Measurements from ENCODE around the gene MILR1. TPM values are rescaled to one million over a fixed set of nuclear protein-coding genes. Genes with fewer than 3 reads are reported as not detected.

Gene MILR1
- polyA plus RNA-seq, 3 donors: 2.0 to 2.9 (median 2.6) TPM

DNA sequence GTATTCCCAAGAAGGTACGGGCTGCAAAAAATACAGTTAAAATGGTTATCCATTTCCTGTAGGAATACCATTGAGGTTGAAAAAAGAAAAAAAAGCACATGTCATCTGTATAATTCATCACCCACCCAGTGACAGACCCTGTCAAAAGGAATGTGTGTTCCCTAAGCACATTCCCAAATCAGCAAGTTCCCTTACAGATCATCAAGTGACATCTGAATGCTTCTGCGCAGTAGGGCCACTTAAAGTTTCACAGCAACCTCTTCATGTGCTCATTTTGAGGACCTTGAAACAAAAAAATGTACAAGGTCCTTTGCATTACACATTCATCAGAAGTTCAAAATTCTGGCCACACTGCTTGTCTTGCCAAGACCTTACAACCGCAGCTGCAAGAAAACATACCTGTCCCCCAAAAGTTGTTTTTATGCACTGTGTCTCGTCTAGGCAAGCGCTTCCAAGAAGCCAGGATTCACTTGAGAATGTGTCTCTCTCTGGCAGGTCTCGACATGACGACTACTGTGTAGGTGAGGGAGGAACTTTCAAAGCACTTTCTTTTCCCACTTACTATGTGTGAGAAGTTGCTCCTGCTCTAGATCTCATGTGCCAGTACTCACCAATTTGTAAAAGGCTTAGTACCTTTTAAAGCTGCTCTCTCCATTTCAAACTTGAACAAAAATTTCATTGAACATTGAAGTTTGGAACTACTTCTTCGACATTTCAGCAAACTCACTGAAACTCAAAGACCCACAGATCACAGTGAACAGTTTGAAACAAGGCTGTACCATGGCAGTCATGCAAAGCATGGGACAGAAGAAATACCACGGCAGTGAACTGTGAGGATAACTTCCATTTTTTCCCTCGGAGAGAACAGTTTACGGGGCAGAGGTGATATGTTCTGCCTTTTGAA is 52.2 kb downstream of the MILR1 start:
- no peak for DNase-seq

DNA sequence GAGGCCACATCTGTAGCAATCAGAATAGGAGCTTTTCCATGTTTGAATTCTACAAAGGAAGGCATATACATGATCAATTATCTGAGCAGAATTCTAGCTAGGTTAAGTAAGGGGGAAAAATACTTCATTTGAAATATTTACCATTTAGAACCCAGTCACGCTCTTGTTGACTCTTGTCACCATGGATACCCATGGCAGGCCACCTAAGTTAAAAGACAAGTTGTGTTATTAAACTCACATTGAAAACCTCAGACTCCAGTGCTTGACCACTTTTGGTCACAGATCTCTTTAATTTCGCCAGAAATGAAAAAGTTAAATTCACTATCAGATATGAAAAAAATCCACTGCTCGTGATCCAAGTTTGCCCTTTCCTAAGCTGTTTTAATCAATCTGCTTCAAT is 53.1 kb downstream of the MILR1 start:
- no peak for DNase-seq

DNA sequence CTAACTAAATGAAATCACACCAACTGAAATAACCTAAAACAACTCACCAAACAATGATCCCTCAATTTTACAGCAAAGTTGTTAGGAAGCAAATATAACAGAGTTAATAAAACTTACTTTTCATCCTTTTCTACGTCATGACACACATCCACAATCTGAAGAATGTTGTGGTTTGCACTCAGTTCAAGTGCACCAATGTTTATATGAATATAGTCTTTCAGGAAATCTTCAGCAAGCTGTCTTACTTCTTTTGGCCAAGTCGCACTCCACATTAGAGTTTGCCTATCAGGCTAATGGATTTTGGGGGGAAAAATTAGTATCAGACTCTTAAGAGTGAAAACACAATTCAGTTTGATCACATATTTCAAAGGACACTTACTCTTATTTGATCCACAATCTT is 53.9 kb downstream of the MILR1 start:
- DNase-seq: no peak

DNA sequence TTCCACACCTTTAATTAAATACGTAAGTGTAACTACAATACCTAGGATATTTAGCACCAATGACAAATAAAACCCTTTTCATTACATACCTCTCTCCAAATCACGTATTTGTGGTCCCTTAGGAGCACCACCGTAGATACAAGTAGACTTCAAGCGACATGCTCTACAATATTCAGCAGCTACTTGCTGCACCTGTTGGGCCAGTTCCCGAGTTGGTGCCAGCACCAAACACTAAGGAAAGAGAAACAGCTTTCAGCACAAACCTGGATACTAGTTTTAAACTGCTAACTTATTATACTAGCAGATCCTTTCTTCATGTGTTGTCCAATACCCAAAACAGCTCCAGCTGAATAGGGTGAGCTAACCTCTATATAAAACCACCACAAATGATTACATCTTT is 54.4 kb downstream of the MILR1 start:
- no peak for DNase-seq

DNA sequence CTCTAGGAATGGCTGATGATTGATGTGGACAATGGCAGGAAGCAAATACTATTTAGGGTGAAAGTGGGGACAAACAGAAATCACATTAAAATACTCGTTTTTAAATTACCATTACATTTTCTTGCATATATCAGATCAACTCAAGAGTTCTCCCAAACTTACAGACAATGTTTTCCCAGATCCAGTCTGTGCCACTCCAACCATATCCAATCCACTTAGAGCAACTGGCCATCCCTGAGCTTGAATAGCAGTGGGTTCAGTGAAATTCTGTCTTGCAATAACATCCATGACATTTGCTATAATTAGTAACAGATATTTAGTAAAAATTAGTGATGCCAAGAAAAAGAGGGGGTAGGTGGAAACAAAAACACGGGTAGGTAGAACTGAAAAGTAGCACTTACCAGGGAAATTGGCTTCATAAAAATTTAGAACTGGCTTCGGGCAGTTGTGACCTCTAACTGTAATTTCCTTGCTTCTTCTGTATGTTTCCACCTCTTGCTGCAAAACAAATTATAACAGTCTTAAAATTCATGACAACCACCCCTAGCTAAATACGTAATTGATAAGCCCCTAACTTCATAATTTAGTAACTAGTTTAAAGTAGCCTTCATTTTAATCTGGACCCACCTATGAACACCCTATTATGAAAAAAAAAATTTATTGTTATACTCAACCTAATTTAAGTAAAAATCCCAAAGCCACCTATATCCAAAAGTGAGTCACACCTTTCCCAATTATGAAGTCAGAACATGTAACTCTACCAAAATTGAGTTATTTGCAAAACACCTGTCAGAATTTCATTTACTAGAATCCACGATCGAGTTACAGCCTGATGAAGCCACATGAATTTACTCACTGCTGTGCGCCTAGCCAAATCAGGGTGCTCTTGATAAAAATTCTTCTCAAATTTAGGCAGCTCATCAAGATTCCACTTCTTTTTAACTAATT is 55.2 kb downstream of the MILR1 start:
- DNase-seq: no peak

DNA sequence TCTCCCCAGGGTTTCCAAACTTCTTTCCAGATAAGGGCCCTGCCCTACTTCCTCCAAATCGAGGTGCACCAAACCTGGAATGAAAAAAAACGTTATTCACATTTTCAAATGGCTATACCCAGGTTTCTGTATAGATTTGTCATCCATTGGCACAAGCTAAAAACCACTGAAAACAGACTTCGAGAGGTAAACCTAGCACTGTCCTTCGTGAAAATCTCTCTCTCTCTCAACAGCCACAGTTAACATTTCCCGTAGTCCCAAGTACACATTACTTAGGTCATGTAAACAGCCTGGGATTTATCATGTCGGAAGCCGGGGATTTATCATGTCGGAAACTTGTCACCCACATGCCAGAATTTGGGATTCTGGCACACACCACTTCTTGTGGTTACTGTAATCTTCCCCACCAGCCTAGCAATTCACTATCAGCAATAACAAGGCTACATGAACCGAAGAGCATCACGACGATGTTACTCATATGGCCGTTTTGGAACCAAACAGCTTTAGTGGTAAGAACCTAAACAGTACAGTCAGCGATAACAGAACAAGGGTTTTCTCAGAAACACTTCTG is 55.9 kb downstream of the MILR1 start:
- DNase-seq: peak; percentile 42

DNA sequence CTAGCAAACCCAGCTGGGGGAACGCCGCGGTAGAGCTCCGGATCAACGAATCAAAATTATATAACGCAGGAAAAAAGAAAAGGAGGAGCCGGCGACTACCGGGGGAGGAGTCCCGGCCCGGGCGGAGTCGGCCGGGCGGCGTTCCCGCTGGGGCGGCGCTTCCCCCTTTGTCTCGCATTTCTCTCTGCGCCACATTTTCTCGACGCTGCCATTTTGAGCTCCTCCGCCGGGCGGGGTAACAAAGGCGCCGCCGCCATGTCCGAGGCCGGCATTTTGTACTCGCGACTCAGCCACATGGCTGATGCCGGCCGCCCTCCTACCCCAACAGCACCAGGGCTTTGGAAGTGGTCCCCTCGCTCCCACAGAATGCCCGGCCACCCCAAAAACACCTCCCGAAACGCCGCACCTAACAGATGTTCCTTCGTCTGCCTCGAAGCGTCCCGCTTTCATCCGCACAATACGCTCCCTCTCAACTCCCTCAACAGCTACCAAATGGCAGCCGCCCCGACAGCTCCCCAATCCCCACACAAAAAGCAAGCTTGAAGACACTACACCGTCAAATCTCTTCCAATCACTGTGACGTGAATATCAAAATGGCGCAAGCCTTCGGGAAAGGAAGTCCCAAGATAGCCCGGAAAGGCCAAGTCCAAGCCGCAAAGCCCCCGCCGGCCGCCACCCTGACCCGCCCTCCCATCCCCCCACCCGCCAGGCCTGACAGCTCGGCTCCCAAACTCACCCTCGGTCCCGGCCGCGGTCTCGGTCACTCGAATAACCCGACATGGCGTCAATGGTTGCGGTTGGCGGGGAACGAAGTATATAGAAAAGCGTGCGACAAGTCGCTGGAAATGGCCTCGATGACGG is 56.7 kb downstream of the MILR1 start:
- DNase-seq: peak; percentile 94

DNA sequence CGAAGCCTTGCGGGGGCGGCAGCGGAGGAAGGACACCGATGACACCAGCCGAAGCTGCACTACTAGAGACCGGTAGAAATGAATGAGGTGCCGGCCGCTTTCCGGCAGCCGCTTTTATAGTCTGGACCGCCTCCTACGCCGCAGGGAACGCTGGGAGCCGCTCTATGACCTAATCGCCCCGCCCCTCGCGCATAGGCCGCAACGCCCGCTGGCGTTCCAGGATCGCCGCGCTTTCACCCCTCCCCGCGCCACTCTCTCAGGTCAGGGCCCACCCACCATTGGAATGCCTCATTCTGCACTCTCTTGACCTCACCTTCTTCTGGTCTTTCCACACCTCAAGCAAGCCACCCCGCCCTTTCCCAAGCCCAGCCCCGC is 57.3 kb downstream of the MILR1 start, which contains the start of gene DDX5:
DDX5 (minus strand) TSS at position 89 of the 375 bp plus-strand sequence. CDS start 170 bp downstream, outside the sequence.
- DNase-seq: peak; percentile 96

DNA sequence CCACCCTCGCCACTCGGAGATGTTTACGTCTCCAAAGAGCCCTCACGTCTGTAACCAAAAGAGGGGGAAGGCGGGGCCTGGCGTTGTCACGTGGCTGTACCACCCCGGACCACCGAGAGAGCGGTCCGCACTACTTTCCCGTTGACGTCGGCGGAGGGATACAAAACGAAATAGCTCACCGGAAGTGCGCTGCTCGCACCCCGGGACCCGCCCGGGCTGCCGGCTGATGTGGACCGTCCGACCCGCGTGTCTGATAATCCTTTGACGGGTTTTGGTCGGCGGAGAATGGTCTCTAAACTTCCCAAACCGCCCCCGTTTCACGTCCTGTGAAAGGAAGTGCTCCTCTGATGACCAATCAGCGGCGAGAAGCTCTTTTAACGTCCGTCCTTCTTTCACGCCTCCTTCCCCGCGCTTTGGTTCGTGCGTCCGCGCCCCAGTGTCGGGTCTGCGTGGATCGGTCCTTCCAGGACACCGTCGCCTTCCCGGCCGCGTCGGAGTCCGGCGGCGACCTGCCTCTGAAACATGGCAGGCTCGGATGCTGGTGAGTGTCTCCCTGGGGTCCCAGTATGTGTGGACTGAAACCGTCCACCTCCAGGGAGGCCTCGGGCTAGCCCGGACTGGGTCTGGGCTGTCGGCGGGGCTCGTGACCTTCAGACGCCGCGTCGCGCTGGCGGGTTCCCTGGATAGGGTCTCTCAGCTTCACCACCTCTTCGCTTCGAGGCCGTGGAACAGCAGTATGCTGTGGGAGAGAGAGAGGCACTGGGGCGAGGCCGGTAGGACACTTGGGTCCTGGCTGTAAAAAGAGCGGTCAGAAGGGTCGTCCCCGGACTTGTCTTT is 57.9 kb downstream of the MILR1 start, which contains the start of gene CEP95:
CEP95 (plus strand) TSS at position 402 of the 837 bp plus-strand sequence; CDS start at position 523, 121 bp downstream.
- peak; percentile 97 for DNase-seq

DNA sequence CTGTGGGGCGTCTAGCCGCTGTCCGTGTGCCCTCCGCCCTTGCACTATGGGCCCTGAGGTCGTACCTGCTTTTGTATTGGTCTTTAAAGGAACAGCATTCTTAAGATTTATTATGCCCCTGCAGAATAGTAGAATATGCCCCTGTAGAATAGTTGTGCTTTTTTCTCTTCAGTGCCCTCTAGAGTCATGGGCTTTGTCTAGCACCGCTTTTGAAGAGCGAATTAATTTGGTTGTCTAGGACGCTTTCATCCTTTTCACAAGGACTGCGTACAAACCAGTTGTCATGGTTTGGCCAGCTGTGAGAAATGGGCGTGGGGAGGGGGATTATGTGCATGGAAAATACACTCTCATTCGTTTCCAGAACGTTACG is 58.5 kb downstream of the MILR1 start:
- DNase-seq: peak; percentile 87

DNA sequence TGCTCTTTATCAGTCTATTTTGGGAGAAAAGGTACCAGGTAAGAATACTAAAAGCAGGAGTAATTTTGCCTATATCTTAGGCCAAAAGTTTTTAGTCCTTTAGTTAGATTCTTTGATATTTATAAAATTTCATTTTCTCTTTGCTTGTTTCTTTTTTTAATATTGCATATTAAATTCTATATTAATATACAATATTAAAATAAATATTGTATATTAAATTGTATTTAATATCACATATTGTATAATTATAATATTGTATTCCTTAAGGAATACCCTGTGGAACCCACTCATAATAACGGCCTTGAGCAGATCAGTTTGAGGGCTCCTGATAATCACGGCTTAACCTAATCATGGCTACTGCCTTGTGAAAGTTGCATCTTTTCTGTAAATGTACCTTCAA is 59.8 kb downstream of the MILR1 start:
- DNase-seq: no peak

DNA sequence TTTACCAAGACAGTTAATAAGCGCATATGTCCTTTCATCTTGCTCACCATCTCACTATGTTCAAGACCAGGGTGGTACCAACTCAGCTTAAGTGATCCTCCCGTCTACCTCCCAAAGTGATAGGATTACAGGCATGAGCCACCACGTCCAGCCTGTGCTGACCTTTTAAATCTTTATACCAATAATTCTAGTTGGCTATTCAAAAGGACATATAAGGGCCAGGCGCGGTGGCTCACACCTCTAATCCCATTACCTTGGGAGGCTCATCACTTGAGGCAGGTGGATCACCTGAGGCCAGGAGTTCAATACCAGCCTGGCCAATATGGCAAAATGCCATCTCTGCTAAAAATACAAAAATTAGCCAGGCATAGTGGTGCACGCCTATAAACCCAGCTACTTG is 60.3 kb downstream of the MILR1 start:
- DNase-seq: no peak

DNA sequence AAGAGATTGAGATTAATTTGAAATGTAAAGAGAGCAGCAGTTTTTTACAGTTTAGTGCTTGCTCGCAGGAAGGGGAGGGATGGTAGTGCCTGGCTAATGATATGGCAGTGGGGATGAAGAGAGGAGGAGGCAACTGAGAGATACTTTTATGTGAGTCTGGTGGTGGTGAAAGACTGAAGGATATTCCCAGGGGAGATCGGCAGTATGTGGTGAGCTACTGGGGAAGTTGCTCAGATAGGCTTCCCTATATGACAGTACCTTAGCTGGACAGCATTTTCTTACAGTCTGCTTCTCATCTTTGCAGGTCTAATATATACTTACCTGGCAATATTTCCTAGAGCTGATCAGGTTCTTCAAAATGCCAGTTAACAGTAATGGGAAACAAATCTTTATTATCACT is 66.5 kb downstream of the MILR1 start:
- DNase-seq: no peak

DNA sequence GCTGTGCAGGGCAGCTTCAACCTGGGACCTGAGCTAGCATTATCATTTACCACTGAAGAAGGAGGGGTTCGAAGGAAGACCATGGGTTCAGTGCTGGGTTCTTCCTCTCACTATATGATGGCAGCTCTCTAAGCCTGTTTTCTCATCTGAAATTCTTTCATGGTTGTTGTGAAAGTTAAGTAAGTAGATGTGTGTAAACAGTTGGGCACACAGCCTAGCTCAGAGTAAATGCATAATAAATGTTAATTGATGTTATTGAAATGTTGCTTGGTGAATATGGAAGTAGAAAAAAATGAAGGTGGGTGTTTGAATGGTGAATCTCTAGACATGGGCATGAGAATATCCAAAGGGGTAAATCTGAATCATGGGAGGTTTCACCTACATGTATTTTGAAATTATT is 66.9 kb downstream of the MILR1 start:
- DNase-seq: no peak

Other genes with a start within 250 kb of the MILR1 start
- 10 to 100 TPM; 24.1 to 30.4 (median 27.1) TPM for gene TEX2, start 185.9 kb upstream of the MILR1 start, polyA plus RNA-seq (ENCODE audit: insufficient read length in 3 of 3)
- gene PECAM1, start 58.3 kb upstream of the MILR1 start, polyA plus RNA-seq (ENCODE audit: insufficient read length in 3 of 3): 100 to 1,000 TPM in 2 of 3 donors, 10 to 100 TPM in 1; 90.7 to 110 (median 104) TPM
- 10 to 100 TPM; 22.9 to 46.5 (median 43.3) TPM for gene POLG2, start 47.9 kb downstream of the MILR1 start, polyA plus RNA-seq (ENCODE audit: insufficient read length in 3 of 3)
- 100 to 1,000 TPM; 749 to 832 (median 771) TPM for gene DDX5, start 57.2 kb downstream of the MILR1 start, polyA plus RNA-seq (ENCODE audit: insufficient read length in 3 of 3)
- gene CEP95, start 57.9 kb downstream of the MILR1 start, polyA plus RNA-seq (ENCODE audit: insufficient read length in 3 of 3): 100 to 1,000 TPM in 2 of 3 donors, 10 to 100 TPM in 1; 78.0 to 166 (median 152) TPM
- 10 to 100 TPM; 28.4 to 35.6 (median 33.3) TPM for gene SMURF2, start 213.2 kb downstream of the MILR1 start, polyA plus RNA-seq (ENCODE audit: insufficient read length in 3 of 3)